NCI-H2107 treated with DMSO at 0.1 percent for 48 hours (cell line): ENCODE data around the gene GAS7.

Source experiments
- DNase-seq: peaks from one replicate; lab custom pipeline; 2025; ENCODE audit not compliant: unreplicated experiment; lab: John Stamatoyannopoulos, UW

Gene GAS7

GRCh38 chr17:10136258-10136981 lies 62.0 kb downstream of the GAS7 start:
- no peak for DNase-seq

GRCh38 chr17:10135539-10136257 lies 62.7 kb downstream of the GAS7 start:
- DNase-seq, result no peak

- no peak for DNase-seq
These were observed 67.7 kb downstream of the GAS7 start for GRCh38 chr17:10130677-10131076.

GRCh38 chr17:10130263-10130662 lies 68.1 kb downstream of the GAS7 start:
- no peak for DNase-seq

GRCh38 chr17:10127819-10128425 lies 70.5 kb downstream of the GAS7 start:
- no peak for DNase-seq

- DNase-seq, result no peak
These were observed 71.5 kb downstream of the GAS7 start for GRCh38 chr17:10126616-10127501.

- DNase-seq, result no peak
These were observed 72.2 kb downstream of the GAS7 start for GRCh38 chr17:10126276-10126615.

GRCh38 chr17:10125531-10126275 lies 72.7 kb downstream of the GAS7 start:
- DNase-seq, result no peak

- no peak for DNase-seq
These were observed 75.3 kb downstream of the GAS7 start for GRCh38 chr17:10123093-10123492.

- DNase-seq, result no peak
These were observed 76.3 kb downstream of the GAS7 start for GRCh38 chr17:10121971-10122707.

- DNase-seq, result no peak
These were observed 77.7 kb downstream of the GAS7 start for GRCh38 chr17:10120749-10121148.

GRCh38 chr17:10120109-10120485 lies 78.3 kb downstream of the GAS7 start:
- DNase-seq, result no peak

- DNase-seq, result no peak
These were observed 79.0 kb downstream of the GAS7 start for GRCh38 chr17:10119203-10120108.

GRCh38 chr17:10118788-10119130 lies 79.6 kb downstream of the GAS7 start:
- DNase-seq, result no peak

GRCh38 chr17:10117581-10118001 lies 80.8 kb downstream of the GAS7 start:
- no peak for DNase-seq

- DNase-seq, result no peak
These were observed 81.5 kb downstream of the GAS7 start for GRCh38 chr17:10116753-10117420.

- DNase-seq, result no peak
These were observed 82.1 kb downstream of the GAS7 start for GRCh38 chr17:10116267-10116666.

- DNase-seq, result no peak
These were observed 82.9 kb downstream of the GAS7 start for GRCh38 chr17:10115536-10115932.
